ENCODE measurements around the gene STAT6. TPM values are rescaled to one million over a fixed set of nuclear protein-coding genes. Genes with fewer than 3 reads are reported as not detected.

Gene STAT6
- total and polyA plus RNA-seq, 2 of the 8 experiments (the other 6 are each of a cell fraction or from before 2014, with no cell fraction given): 32.9 to 38.7 TPM

GRCh38 chr12:57139796-57140649 lies 28.9 kb upstream of the STAT6 start (continued):
- TF ChIP-seq CHD7 (IDR thresholded peaks at IDR 0.05; ENCODE audit: insufficient replicate concordance, low read length): no peak
- TF ChIP-seq CBX5 (IDR thresholded peaks at IDR 0.05; ENCODE audit: low read depth, low read length): no peak
- no peak for TF ChIP-seq ZNF274 (IDR thresholded peaks at IDR 0.05; ENCODE audit: borderline replicate concordance, extremely low read depth, low read length)
- no peak for TF ChIP-seq CREB1 (IDR thresholded peaks at IDR 0.05)
- TF ChIP-seq TCF12 (IDR thresholded peaks at IDR 0.05; ENCODE audit: low read depth, low read length): no peak
- TF ChIP-seq CBX8 (IDR thresholded peaks at IDR 0.05; ENCODE audit: borderline replicate concordance, low read depth, low read length): no peak
- no peak for TF ChIP-seq GTF2F1 (IDR thresholded peaks at IDR 0.05; ENCODE audit: borderline replicate concordance, low read depth, low read length)
- no peak for TF ChIP-seq EP300 (IDR thresholded peaks at IDR 0.05; ENCODE audit: borderline replicate concordance in 1 of 2, low read depth in 2 of 2, low read length in 2 of 2)
- no peak for TF ChIP-seq BACH1 (IDR thresholded peaks at IDR 0.05; ENCODE audit: low read length)
- TF ChIP-seq BCL11A (IDR thresholded peaks at IDR 0.05; ENCODE audit: low read depth in 2 of 2, low read length in 2 of 2): no peak
- no peak for TF ChIP-seq SIX5 (IDR thresholded peaks at IDR 0.05; ENCODE audit: low read depth, low read length)

All from H1 (cell line).